Inflammatory macrophage (primary cell): ENCODE measurements around the gene EIF4EBP2.

Experiments
- DNase-seq, 2 donors: peaks; one replicate each; pipeline ENCODE4 v3.0.0-alpha.2; 2020 to 2022

The EIF4EBP2 gene

DNA sequence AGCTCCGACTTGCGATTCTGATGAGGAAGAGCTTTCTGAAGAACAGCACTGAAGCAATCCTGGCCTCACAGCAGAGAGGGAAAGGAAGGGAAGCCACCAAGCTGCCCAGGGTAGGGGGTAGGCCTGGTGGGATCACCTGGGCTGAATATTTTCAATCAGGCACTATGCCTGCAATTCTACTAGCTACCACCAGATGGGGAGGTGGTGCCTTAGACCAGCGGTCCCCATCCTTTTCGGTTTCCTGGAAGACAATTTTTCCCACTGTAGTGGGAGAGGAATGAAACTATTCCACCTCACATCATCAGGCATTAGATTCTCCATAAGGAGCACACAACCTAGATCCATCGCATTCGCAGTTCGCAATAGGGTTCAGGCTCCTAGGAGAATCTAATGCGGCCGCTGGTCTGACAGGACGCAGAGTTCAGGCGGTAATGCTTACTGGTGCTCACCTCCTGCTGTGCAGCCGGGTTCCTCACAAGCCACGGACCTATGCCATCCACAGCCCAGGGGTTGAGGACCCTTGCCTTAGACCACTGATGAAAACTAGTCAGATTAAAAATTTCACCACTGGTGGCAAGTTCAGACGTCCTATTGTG lies 24.3 kb upstream of the EIF4EBP2 start:
- peak; percentile 31 to 43 for DNase-seq

DNA sequence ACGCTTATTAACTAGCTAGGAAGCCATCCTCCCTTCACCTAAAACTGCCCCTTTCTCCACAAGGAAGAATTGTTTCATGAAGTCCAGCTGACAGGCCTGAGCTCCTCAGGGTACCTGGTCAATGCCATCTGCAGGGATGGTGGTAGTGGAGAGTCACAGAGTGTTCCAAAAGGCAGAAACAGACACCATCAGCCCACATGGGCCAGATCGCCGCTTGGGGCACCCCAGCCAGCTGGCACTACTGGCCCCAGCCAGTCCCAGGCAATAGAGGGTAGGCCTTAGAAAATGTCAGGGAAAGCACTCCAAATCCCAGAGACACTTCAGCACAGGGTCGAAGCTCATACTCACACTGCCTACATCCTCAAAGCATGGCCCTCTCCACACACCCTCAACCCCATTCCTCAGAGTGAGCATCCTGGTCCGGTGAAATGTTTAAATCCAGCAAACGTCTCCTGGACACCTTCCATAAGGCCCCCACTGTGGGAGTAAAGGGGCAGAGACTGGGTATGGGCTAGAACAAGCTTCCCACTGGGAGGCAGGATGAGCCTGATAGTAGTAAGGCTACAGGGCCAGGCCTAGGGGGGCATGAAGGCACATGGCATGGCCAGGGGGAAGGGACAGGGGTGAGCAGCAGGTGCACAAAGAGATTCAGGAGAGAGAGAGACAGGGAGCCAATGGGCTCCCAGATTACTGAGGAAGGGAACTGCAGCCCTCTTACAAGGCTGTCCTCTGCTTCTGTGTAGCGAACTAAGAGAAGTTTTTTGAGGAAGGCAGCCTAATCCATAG lies 23.4 kb upstream of the EIF4EBP2 start:
- DNase-seq, result no peak

DNA sequence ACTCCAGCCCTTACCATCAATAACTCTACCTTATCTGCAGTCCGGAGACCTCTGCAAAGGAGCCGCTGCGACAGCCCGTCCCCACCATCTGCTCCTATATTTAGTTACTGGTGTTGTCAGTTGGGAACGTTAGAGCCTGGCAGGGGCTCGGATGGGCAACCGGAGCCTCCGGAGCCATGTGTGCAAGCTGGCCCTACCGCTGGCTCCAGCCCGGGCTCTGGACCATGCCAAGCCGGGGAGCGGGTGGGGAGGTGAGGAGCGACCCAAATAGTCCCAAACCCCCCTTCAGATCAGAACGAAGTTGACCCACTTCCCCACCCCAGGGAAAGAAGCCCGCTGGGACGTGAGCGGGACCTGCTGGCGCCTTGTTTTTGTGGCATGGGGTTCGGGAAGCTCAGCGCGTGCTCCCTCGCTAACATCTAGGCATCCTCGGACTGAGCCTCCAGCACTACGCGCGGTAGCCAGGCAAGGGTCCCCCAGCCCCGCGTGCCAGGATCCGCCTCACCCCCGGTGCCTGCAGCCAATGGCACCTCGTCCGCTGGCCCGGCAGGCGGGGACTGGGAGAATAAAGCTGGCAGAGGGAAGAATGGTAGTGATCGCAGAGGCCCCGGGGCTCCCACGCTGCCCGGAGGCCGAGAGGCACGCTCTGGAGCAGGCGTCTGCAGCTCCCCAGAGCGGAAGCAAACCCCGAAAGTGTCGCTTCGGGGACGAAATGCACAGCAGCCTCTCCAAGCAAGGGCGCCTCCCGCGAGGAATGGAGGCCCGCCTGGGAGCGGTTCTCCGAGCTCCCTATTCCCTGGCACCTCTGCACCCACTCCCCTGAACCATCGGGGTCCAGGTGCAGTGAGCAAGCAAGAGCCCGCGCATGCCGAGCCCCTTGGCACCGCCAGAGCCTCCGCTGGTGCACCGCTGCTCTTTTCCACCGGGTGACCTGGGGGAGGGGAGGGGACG lies 22.2 kb upstream of the EIF4EBP2 start:
- peak; percentile 26 to 53 for DNase-seq

DNA sequence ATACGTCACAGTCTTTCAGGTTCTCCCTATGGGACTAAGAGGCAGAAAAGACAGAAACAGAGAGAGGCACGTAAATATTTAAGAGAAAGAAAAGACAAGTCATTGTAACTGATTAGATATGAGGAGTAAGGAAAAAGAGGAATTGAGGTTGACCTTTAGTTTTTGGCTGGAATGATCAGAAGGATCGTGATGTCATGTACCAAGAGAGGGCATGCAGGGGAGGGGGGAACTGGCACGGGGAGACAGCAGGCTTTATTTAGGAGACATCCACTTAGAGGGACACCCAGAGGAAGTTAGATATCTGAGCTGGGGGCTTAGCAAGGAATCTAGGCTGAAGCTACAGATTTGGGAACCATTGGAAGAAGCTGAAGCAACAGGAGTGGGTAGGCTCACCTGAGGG lies 12.3 kb upstream of the EIF4EBP2 start:
- DNase-seq, result no peak

DNA sequence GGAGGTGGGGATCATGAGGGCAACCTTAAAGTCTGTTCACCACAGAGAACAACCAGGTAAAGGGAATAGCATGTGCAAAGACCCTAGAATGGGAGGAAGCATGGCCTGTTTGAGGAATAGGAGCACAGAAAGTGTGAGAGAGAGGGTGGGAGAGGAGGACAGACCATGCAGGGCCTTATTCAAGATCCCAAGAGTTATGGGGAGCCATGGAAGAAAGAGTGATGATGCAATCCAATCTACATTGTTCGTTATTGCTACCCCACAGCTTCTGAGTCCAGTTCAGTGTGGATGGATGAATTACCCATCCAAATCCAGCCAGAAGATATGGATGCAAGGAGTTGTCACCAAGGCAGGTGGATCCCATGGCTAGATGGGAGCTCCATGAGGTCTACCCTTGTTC lies 7.8 kb upstream of the EIF4EBP2 start:
- DNase-seq, result no peak

DNA sequence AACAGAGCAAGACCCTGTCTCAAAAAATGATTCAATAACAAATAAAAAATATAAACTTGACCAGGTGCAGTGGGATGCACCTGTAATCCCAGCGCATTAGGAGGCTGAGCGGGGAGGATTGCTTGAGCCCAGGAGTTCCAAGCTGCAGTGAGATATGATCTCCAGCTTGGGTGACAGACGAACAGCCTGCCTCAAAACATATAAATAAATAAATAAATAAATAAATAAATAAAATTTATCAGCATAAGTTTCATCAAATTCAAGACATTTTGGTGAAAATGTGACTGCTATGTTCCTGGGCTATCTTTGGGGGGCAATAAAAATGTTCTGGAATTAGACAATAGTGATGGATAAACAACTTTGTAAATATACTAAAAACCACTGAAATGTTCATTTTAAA lies 4.8 kb upstream of the EIF4EBP2 start:
- no peak for DNase-seq

DNA sequence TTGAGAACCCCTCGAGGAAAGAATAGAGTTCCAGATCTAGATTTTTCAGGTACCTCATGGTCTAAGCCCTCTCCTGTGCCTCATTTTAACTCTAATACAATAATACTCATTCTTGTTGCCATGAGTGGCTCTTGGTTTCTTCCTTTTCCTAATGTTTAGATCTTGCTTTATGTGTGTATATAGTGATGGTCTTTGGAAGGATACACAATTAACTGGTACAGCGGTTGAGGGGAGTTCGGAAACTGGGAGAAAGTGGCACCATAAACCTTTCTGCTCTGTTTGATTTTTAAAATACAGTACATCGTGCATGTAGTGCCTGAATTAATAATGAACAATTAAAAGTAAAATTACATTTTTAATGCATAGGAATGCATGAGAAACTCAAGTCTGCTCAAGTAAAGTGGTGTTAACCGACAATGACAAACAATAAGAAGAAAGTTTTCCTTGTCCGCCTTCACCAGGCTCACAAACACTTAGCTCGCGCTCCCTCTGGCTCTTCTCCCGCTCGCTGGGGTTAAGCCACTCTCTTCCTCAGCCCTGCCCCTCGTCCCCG lies 386 bp upstream of the EIF4EBP2 start:
- DNase-seq, result no peak

DNA sequence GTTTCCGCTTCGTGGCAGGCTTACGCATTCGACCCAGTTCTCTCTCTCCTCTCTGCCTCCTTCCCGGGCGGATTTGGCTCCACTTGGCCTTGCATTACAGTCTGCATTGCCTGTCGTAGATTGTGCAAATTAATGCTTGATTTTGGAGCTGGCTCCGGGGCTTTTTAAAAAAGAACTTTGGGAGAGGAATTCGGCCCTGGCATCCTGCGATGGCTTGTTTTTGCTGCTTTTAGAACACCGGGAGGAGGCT lies 767 bp downstream of the EIF4EBP2 start:
- no peak for DNase-seq

DNA sequence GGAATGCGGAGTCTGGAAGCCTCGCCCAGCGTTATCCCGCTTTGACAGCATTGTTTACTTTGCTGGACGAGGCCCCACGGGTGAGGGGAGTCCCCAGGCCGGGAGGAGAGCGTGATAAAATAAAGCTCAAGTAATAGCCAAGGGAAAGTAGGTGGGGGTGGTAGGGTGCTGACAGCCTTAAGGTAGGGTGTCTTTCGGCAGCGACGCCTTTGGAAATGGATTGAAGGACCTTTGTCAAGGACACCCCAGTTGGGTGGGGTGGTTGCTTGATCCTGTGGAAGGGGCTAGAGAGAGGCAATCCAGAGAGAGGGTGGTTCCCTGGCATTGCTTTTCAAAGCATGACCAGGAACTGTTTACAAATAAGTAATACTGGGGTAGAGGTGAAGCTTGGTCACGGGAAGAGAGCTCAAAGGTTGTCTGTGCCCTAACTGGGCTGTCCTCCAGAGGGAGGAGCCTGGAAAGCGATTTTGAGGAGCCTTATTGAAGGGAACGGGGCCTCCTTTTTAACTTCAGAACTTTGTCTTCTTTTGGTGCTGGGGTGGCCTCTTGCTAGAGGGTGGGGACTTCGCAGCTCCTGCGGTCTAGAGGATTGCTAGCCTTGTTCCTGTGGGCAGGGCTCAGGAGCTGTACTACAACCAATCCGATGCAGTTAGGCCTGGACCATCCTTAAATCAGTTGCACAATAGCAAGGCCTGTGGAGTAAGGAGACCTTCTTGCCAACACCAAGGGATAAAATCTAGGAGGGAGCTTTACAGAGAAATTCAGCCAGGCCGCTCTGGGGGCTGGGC lies 1.3 kb downstream of the EIF4EBP2 start:
- DNase-seq, result peak; percentile 87 to 88

DNA sequence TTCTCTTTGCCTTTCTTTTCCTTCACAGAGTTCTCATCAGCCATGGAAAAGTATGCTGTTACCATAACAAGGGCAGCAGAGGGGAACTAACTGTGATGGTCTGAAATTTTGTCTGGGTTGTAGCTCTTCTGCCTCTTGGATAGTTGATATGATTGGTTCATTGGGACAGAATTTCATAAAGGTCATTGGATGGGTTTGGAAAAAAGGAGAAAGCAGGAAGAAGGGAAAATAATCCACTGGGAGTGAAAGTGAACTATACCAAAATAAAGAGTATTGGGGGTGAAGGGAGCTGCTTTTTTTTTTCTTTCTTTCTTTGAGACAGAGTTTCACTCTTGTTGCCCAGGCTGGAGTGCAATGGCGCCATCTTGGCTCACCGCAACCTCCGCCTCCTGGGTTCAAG lies 5.8 kb downstream of the EIF4EBP2 start:
- DNase-seq, result no peak

DNA sequence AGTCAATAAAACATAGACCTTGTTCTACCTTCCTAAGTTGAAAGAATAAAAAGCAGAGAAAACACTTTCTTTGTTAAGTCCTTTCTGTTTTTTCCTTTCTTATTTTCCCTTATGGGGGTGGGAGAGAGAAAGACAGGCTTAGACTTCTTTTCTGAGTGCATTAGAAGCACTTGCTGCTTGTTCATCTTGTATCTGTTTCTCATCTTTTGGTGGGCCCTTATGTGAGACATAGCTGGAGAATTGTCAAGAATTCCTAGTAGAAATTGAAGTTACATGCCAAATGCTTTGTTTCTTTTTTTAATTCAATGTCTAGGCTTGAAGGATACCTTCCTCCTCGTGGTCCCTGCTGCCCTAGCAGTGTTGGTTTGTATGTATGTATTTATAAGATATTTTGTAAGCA lies 6.7 kb downstream of the EIF4EBP2 start:
- DNase-seq, result no peak

DNA sequence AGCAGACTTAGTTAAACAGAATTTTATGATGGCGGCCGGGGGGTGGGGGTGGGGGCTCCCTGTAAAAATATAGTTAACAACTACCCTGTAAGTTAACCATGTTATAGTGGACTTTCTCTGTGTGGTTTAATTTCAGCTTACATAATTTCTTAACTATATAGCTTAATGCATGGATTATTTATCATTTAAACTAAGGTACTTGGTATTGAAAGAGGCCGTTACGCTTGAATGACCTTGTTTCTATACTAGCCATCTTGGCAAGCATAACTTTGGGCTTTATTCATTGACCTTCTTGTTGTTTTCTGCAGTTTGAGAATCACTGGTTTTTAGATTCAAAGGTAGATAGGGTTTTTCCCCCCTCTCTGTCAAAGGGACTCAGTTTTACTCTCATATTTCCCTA lies 8.4 kb downstream of the EIF4EBP2 start:
- DNase-seq, result no peak

DNA sequence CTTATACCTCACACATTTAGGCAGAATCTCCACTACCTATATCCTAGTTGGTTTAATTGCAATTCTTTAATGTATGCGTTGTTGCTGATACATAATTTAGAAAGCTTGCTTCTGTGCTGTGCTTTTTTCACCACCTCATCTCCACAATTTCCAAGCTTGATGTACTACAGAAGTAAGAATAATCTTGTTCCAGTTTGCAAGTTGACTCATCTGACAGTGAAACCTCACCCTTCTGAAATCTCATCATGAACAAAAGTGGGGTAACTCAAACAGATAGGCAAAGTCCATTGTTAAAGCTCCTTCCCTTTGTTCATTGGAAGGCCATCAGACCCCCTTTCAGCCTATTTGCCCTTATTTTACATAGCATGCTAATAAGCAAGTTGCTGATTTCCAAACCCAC lies 13.6 kb downstream of the EIF4EBP2 start:
- no peak for DNase-seq

DNA sequence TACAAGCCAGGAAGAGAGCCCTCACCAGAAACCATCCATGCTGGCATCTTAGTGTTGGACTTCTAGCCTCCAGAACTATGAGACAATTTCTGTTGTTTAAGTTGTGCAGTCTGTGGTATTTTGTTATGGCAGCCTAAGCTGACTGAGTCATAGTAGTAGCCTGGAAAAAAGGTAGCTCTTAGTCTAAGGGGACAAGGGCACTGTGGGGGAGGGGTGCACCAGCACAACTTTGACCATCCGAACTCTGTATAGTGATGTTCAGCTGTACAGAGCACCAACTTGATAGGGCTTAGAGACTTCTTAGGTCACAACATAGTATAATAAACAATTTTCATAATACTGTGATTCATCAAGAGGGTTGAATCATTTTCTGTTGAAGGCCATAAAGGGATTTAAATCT lies 14.3 kb downstream of the EIF4EBP2 start:
- no peak for DNase-seq

DNA sequence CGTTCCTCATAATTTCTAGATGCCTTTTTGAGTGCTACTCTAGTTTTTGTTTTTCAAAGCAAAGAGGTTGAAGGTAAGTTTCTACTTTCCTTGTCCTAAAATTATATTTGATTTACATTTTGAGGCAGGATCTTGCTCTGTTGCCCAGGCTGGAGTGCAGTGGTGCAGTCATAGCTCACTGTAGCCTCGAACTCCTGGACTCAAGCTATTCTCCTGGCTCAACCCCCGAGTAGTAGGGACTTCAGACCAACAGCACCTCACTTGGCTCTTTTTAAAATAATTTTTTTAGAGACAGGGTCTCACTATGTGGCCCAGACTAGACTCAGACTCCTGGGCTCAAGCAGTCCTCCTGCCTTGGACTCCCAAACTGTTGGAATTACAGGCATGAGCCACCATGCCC lies 14.8 kb downstream of the EIF4EBP2 start:
- DNase-seq, result no peak

DNA sequence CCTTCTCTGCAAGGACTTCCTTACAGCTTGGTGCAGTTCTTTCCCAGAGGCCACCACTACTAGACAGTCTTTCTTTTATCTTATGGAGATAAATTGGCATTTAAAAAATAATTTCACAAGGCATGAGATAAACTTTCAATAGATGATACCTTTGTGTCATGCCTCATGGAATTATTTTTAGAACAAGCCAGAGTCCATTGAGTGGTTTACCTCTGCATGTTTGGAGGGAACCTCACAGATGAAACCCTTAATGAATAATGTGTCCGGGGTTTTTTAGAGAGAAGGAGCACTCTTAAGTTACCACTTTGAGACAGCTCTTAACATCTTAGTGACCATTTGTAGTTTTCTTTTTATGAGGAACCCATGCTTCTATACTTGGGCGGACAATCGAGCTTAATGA lies 20.4 kb downstream of the EIF4EBP2 start:
- DNase-seq, result no peak

DNA sequence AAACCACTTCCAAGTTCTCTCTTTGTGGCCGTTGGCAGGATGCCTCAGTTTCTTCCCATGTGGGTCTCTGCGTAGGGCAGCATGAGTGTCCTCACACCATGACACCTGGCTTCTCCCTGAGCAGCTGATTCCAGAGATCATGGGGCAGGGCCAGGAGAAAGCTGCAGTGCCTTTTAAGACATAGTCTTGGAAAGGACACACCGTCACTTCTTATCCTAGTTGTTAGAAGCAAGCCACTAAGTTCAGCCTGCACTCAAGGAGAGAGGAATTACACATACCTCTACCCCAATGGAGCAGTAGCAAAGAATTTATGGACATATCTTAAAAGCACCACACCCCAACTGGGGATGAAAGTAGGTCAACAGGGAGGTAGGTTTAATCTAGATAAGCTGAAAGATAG lies 21.2 kb downstream of the EIF4EBP2 start:
- no peak for DNase-seq

DNA sequence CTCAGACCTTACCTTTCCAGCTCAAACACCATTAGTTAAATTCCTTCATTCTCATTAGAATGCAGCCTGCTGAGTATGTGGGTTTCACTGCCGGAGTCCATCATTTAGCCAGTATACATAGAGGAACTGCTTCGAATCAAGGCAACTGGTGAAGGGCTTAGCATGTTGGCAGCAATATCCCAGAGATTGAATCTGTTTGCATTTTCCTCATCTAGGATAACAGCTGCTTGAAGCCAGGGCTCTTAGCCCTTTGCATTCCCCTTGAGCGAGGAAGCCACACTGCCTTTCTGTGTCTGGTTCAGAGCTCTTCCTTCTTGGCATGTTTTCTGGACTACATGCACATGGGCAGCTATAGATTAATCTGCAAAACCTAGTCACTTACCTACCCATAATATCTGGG lies 22.9 kb downstream of the EIF4EBP2 start:
- DNase-seq, result no peak

DNA sequence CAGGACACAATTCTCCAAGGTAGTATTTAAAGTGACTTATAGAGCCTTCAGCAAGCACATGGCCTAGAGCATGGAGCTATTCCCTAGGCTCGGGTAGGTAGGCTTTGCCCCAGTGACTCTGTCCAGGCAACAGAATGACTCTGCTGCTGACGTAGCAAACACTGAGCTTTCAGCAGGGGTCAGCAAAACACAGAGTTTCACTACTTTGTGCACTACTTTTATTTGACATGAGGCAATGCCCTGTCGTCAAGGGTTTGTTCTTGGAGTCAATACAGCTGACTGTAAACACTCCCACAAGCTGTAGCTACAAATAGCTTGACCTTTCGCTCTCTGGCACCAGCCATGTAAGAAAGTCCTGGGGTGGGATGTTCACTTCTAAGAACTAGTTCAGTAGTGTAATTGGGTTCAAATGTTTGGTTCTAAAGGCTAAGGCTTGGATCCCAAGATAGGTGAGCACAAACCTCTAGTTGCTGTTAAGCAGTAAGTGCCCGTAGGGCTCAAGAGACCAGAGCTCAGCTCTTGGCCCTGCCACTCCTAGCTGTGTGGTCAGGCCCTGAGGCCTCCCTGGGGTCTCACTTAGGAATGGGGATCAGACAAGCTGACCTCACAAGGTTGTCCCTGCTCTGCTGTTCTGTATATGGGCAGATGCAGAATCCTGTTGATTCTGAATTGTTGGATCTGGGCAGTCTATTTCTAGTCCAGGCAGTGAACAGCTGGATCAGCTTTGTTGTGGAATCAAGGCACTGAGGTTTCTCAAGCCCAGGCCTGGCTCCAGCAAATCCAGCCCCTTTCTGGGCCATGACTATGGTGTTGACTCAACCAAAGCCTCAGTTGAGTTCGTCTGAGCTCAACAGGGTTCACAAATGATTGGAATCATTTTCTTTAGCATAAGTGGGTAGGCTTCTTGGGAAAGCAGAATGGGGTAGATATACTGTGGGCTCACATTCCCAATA lies 26.8 kb downstream of the EIF4EBP2 start:
- DNase-seq, result peak; percentile 77 to 84

DNA sequence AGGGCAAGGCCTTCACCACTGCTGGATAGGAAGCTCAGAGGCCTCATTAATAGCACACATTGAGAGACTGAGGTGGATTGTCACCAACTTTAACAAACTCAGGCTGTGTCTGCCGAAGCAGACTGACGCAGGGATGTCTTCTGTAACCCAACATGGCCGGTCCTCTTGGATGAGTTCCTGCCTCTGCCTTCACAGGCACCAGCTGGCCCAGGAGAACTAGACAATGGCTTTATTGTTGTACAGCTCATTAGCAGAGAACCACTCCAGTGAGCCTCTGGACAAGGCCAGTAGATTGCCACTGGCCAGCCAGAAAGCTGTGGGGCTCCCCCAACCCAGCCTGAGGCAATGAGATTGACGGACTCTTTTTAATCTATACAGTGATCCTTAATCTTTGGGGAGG lies 28.2 kb downstream of the EIF4EBP2 start:
- no peak for DNase-seq

DNA sequence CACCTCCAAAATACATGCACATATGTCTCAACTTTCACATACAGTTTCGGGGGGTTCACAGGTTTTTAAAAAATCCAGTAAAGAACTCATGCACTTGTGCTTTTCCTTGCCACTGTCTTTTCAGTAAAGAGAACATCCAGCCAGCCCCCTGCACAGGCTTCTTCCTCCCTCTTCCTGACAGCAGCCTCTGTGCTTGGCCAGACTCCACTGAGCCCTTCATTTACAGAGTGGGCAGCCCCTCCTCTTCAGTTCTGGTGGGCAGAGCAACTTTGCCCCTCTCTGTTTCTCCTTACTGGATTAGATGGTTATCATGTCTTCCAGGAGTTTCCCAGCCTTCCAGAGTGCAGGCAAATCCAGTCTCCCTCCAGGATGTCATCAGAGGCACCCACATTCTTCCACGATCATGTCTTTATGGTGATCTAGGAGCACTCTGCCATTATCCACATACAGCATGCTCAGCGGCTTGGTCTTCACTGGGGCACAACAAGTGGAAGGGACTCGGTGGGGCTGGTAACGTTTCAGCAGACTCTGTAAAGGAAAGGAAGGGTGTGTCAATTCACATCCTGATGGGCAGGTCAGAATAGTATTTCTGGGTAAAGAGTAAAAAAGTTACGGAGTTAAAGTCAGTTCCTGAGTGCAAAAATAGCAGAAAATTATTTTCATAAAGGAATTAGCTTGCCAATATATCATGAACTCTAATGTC lies 28.8 kb downstream of the EIF4EBP2 start:
- no peak for DNase-seq
